H9 (cell line): Measurements from ENCODE around the gene KCNAB1. TPM values are rescaled to one million over a fixed set of nuclear protein-coding genes. Genes with fewer than 3 reads are reported as not detected.
A peak's percentile ranks its signal among the peaks of the same experiment; 100 is the strongest.

Source experiments
- DNase-seq: peaks from one replicate; pipeline ENCODE4 v3.0.0-alpha.2; 2017
- H2AFZ ChIP-seq: one replicate; pipeline ENCODE4 v1.6.1; 2013; ENCODE audit warnings: mild to moderate bottlenecking, low read length, control low read depth, moderate library complexity
- H2AK5ac ChIP-seq: 2 replicates; pipeline ENCODE4 v1.6.1; 2013; ENCODE audit warnings: low read length, control low read depth, mixed read lengths; ENCODE audit not compliant: insufficient read length
- H2BK120ac ChIP-seq: one replicate; pipeline ENCODE4 v1.6.1; 2013; ENCODE audit warnings: low read depth, mild to moderate bottlenecking, low read length, control low read depth, inconsistent platforms; ENCODE audit not compliant: poor library complexity, severe bottlenecking
- H2BK12ac ChIP-seq: 2 replicates; pipeline ENCODE4 v1.6.1; 2013; ENCODE audit warnings: low read length, control low read depth, mixed read lengths, low read depth; ENCODE audit not compliant: insufficient read length
- H2BK15ac ChIP-seq: 2 replicates; pipeline ENCODE4 v1.6.1; 2013; ENCODE audit warnings: low read depth, low read length, control low read depth
- H2BK20ac ChIP-seq: one replicate; pipeline ENCODE4 v1.6.1; 2013; ENCODE audit warnings: low read depth, mild to moderate bottlenecking, low read length, control low read depth, inconsistent platforms; ENCODE audit not compliant: poor library complexity, severe bottlenecking
- H2BK5ac ChIP-seq: 2 replicates; pipeline ENCODE4 v1.6.1; 2013; ENCODE audit warnings: low read length, control low read depth, mixed read lengths; ENCODE audit not compliant: insufficient read length
- H3K14ac ChIP-seq: 2 replicates; pipeline ENCODE4 v1.6.1; 2013; ENCODE audit warnings: low read length, control low read depth; ENCODE audit not compliant: insufficient read depth
- H3K18ac ChIP-seq: 2 replicates; pipeline ENCODE4 v1.6.1; 2013; ENCODE audit warnings: low read depth, mild to moderate bottlenecking, mixed read lengths, low read length, control low read depth; ENCODE audit not compliant: insufficient read length
- H3K23ac ChIP-seq: 2 replicates; pipeline ENCODE4 v1.6.1; 2013; ENCODE audit warnings: low read length, control low read depth, mixed read lengths, low read depth; ENCODE audit not compliant: insufficient read length
- H3K23me2 ChIP-seq: 2 replicates; pipeline ENCODE4 v1.6.1; 2013; ENCODE audit warnings: low read depth, mild to moderate bottlenecking, mixed read lengths, low read length, control low read depth; ENCODE audit not compliant: insufficient read length, poor library complexity, severe bottlenecking
- H3K27ac ChIP-seq: 2 replicates; pipeline ENCODE4 v1.5.1; 2013; ENCODE audit warnings: low read length, control low read depth, mixed read lengths, low read depth; ENCODE audit not compliant: insufficient read length
- H3K27me3 ChIP-seq: 2 replicates; pipeline ENCODE4 v1.6.1; 2013; ENCODE audit warnings: low read length, control low read depth, inconsistent platforms; ENCODE audit not compliant: insufficient read depth
- H3K4ac ChIP-seq: 2 replicates; pipeline ENCODE4 v1.6.1; 2013; ENCODE audit warnings: low read depth, mild to moderate bottlenecking, control low read depth, inconsistent platforms, low read length, moderate library complexity
- H3K4me1 ChIP-seq: 2 replicates; pipeline ENCODE4 v1.6.1; 2013; ENCODE audit warnings: low read length, control low read depth, inconsistent platforms; ENCODE audit not compliant: insufficient read depth
- H3K4me2 ChIP-seq: 2 replicates; pipeline ENCODE4 v1.6.1; 2013; ENCODE audit warnings: low read length, control low read depth, mixed read lengths; ENCODE audit not compliant: insufficient read length, insufficient read depth
- H3K56ac ChIP-seq: 2 replicates; pipeline ENCODE4 v1.6.1; 2013; ENCODE audit warnings: low read depth, mild to moderate bottlenecking, mixed read lengths, low read length, control low read depth; ENCODE audit not compliant: insufficient read length
- H3K79me1 ChIP-seq: 2 replicates; pipeline ENCODE4 v1.6.1; 2013; ENCODE audit warnings: low read depth, mild to moderate bottlenecking, moderate library complexity, low read length, control low read depth, inconsistent platforms; ENCODE audit not compliant: insufficient read depth, poor library complexity, severe bottlenecking
- H3K79me2 ChIP-seq: 2 replicates; pipeline ENCODE4 v1.6.1; 2013; ENCODE audit warnings: low read length, control low read depth, inconsistent platforms; ENCODE audit not compliant: insufficient read depth
- H3K9ac ChIP-seq: 2 replicates; pipeline ENCODE4 v1.6.1; 2013; ENCODE audit warnings: low read length, control low read depth, mixed read lengths; ENCODE audit not compliant: insufficient read length; ENCODE audit errors: extremely low read depth
- H3K9me3 ChIP-seq: one replicate; pipeline ENCODE4 v1.6.1; 2013; ENCODE audit warnings: low read depth, low read length, inconsistent platforms; ENCODE audit not compliant: control insufficient read depth
- H3T11ph ChIP-seq: one replicate; pipeline ENCODE4 v1.6.1; 2013; ENCODE audit warnings: mild to moderate bottlenecking, low read length, control low read depth, inconsistent platforms
- H4K20me1 ChIP-seq: one replicate; pipeline ENCODE4 v1.6.1; 2013; ENCODE audit not compliant: control insufficient read depth, insufficient read length, insufficient read depth
- H4K5ac ChIP-seq: 2 replicates; pipeline ENCODE4 v1.6.1; 2013; ENCODE audit warnings: low read depth, mild to moderate bottlenecking, mixed read lengths, low read length, control low read depth; ENCODE audit not compliant: insufficient read length
- H4K8ac ChIP-seq: replicated peaks from 2 replicates; pipeline ENCODE4 v1.6.1; 2013; ENCODE audit warnings: low read length, control low read depth, mixed read lengths, low read depth; ENCODE audit not compliant: insufficient read length
- H4K91ac ChIP-seq: 2 replicates; pipeline ENCODE4 v1.6.1; 2013; ENCODE audit warnings: low read depth, mild to moderate bottlenecking, moderate library complexity, mixed read lengths, low read length, control low read depth; ENCODE audit not compliant: insufficient read length
- H3K27ac Mint-ChIP-seq, 3 experiments: 2 replicates in 2 of 3; 3 replicates in 1 of 3; pipeline ENCODE4 v1.8.0; 2020 to 2021; ENCODE audit warnings: mixed read lengths in 3 of 3, mild to moderate bottlenecking in 1 of 3, moderate library complexity in 1 of 3
- H3K27me3 Mint-ChIP-seq: 2 replicates; pipeline ENCODE4 v1.8.0; 2021; ENCODE audit warnings: low read depth, mild to moderate bottlenecking, moderate library complexity, mixed read lengths
- H3K36me3 Mint-ChIP-seq, 3 experiments: 2 replicates in 2 of 3; 3 replicates in 1 of 3; pipeline ENCODE4 v1.8.0; 2020 to 2021; ENCODE audit warnings: low read depth in 3 of 3, mixed read lengths in 3 of 3; ENCODE audit not compliant: insufficient read depth in 1 of 3
- H3K4me1 Mint-ChIP-seq, 2 experiments: 2 replicates each; pipeline ENCODE4 v1.8.0; 2020; ENCODE audit warnings: mixed read lengths in 2 of 2
- H3K4me3 Mint-ChIP-seq, 2 experiments: 2 replicates in 1 of 2; 3 replicates in 1 of 2; pipeline ENCODE4 v1.8.0; 2020 to 2021; ENCODE audit warnings: mild to moderate bottlenecking in 2 of 2, mixed read lengths in 2 of 2, moderate library complexity in 1 of 2
- H3K9me3 Mint-ChIP-seq, 2 experiments: 2 replicates in 1 of 2; 3 replicates in 1 of 2; pipeline ENCODE4 v1.8.0; 2020; ENCODE audit warnings: mild to moderate bottlenecking in 2 of 2, mixed read lengths in 2 of 2, moderate library complexity in 1 of 2
- CTCF ChIP-seq: fragments of 200-600 bp; sonication (generic); conservative IDR thresholded peaks from 3 replicates; pipeline ENCODE4 v1.8.0; 2021; ENCODE audit warnings: antibody characterized with exemption, mild to moderate bottlenecking
- WGBS: extraction: QIAGEN DNeasy Blood & Tissue Kit; methylation state at CpG from one replicate; pipeline ENCODE4 v1.1.7; 2013; ENCODE audit warnings: missing lambda C conversion rate, low lambda C conversion rate, mixed read lengths; ENCODE audit not compliant: insufficient read length; ENCODE audit errors: extremely low coverage; 5-methylcytosine and 5-hydroxymethylcytosine counted together
- total RNA-seq: library from RNA; stranded (reverse); gene quantifications from 2 replicates; pipeline ENCODE4 v1.2.1, GENCODE V29; 2021

KCNAB1 gene
- total RNA-seq, 1 experiment from 2014 or later = 3.7 TPM

GRCh38 chr3:156341831-156342416 is 221.5 kb downstream of the KCNAB1 start:
- Histone ChIP-seq H3K14ac (no peak overlapping the region), H3T11ph (no peak overlapping the region), H3K27me3 (no peaks in the 10 kb centered on the region), H2BK20ac (no peak overlapping the region), H3K56ac (no peak overlapping the region), H2BK120ac (no peak overlapping the region), H4K8ac (no peak overlapping the region), H3K23me2 (no peaks in the 10 kb centered on the region), H4K20me1 (no peaks in the 10 kb centered on the region), H3K4me2 (no peak overlapping the region), H2BK5ac (no peak overlapping the region), H3K9ac (no peak overlapping the region), H2AFZ (no peak overlapping the region), H3K4me1 (peaks cover 3% of the 10 kb centered on the region; the same call in 1 of the 2 replicates), H2BK15ac (no peak overlapping the region), H2AK5ac (no peak overlapping the region), H3K23ac (no peak overlapping the region), H3K79me2 (no peaks in the 10 kb centered on the region), H3K18ac (no peak overlapping the region), H3K27ac (no peak overlapping the region), H2BK12ac (no peak overlapping the region), H3K9me3 (no peaks in the 10 kb centered on the region), H3K4ac (no peak overlapping the region), H4K5ac (no peak overlapping the region), H3K79me1 (no peaks in the 10 kb centered on the region), H4K91ac (no peak overlapping the region)
- Mint-ChIP-seq H3K4me1 (peaks cover 6 to 14% of the 10 kb centered on the region in 2 experiments), H3K9me3 (no peaks in the 10 kb centered on the region), H3K27me3 (no peaks in the 10 kb centered on the region), H3K36me3 (no peaks in the 10 kb centered on the region), H3K27ac (no peak overlapping the region), H3K4me3 (no peak overlapping the region)
- DNase-seq = no peak
- WGBS = no CpG with 5 or more reads among the region's 6 CpGs
- peak; percentile 33; the same call in 2 of the 3 replicates for TF ChIP-seq CTCF
